ENCODE data around the gene GAS7. TPM values are rescaled to one million over a fixed set of nuclear protein-coding genes. Genes with fewer than 3 reads are reported as not detected.

Gene GAS7
- 6.5 and 9.5 TPM in 2 replicates for total RNA-seq

DNA sequence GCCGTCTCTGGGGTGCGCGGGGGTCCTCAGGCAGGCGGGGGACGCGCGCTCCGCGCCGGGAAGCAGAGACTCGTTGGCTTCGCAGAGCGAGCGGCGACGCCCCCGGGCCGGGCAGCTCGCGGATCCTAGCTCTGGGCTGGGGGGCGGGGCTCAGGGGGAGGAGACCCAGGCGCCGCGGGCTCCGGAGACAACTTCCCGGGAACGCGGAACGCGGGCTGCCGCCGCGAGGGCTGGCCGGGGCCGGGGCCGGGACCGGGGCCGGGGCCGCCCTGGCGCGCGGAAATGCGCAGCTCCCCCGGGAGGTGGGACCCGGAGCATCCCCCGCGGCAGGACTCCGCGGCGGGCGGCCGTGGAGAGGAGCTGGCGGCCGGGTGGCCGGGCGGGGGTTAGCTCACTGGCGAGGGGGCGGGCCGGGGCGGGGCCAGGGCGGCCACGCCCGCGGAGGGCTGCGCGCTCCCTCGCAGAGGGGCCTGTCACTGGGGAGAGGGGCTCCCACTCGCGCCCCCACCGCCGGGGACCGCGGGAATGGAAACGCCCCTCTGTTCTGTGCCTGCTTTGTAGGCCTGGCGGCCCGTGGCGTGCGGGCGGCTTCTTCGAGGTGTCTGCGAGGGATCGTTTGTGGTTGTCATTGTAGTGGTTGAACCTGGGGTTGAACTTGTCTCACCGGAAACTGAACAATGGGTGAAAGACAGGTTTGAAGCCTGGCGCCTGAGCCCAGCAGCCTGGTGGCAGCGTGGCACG lies at the start of gene GAS7:
GAS7 (minus strand) TSS at position 98 of the 741 bp plus-strand sequence.

DNA sequence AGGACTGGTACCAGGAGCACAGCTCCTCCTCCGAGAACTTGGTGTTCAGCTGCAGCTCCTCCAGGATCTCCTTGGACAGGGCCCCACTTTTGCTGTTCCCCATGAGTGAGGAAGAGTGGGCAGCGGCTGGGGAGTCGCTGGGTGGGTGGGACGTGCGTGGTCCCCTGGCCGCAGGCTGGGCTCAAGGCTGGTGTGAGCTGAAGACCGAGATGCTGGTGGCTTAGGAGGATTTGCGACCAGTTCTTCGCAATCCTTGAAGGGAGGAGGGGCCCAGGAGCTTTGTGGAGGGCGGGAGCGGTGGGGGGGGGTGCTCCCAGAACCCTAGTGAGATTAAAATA lies 293.4 kb downstream of the GAS7 start, which contains the start of gene RCVRN:
RCVRN (minus strand) TSS at position 194 of the 338 bp plus-strand sequence; CDS start at position 103, 91 bp downstream.

Other genes with a start within 250 kb of the GAS7 start
- gene MYH13, start 174.4 kb upstream of the GAS7 start, total RNA-seq: not detected in 2 replicates
- not detected in 2 replicates for gene MYH8, start 223.3 kb upstream of the GAS7 start, total RNA-seq

Data from dermis lymphatic vessel endothelial cell (primary cell).